Lung (tissue), 12 donors: ENCODE measurements around the gene VGF. TPM values are rescaled to one million over a fixed set of nuclear protein-coding genes. Genes with fewer than 3 reads are reported as not detected.
A peak's percentile ranks its signal among the peaks of the same experiment; 100 is the strongest.

Source experiments
- ATAC-seq: fragments of 200-7000 bp; cut with Tn5 transposase; one replicate; pipeline ENCODE4 v1.9.1; 2020; ENCODE audit warnings: moderate number of reproducible peaks; ENCODE audit not compliant: insufficient read depth, low FRiP score
- DNase-seq, 3 donors: peaks; one replicate each; pipeline ENCODE4 v3.0.0-alpha.2; 2013 to 2017
- H3K27ac ChIP-seq, 2 donors: one replicate each; pipeline ENCODE4 v1.5.1; 2013; ENCODE audit warnings: mild to moderate bottlenecking in 2 of 2, moderate library complexity in 2 of 2, control low read depth in 1 of 2, inconsistent platforms in 1 of 2, low read depth in 1 of 2, low read length in 1 of 2
- H3K27me3 ChIP-seq, 3 donors: one replicate each; pipeline ENCODE4 v1.5.1; 2013; ENCODE audit warnings: low read length in 2 of 3; ENCODE audit not compliant: control insufficient read depth in 3 of 3, insufficient read depth in 3 of 3
- H3K36me3 ChIP-seq, 4 donors: one replicate each; pipeline ENCODE4 v1.5.1; 2013; ENCODE audit warnings: low read length in 4 of 4, mild to moderate bottlenecking in 1 of 4, moderate library complexity in 1 of 4; ENCODE audit not compliant: control insufficient read depth in 4 of 4, insufficient read depth in 4 of 4
- H3K4me1 ChIP-seq, 5 donors: one replicate each; pipeline ENCODE4 v1.5.1; 2013; ENCODE audit warnings: low read length in 5 of 5, mild to moderate bottlenecking in 2 of 5, moderate library complexity in 1 of 5; ENCODE audit not compliant: control insufficient read depth in 5 of 5, insufficient read depth in 5 of 5
- H3K4me3 ChIP-seq: one replicate; pipeline ENCODE4 v1.5.1; 2013; ENCODE audit warnings: mild to moderate bottlenecking, control low read depth, moderate library complexity
- H3K9ac ChIP-seq, 2 donors: one replicate each; pipeline ENCODE4 v1.5.1; 2013; ENCODE audit warnings: low read length in 2 of 2, control low read depth in 1 of 2; ENCODE audit not compliant: insufficient read depth in 1 of 2
- H3K9me3 ChIP-seq, 4 donors: one replicate each; pipeline ENCODE4 v1.5.1; 2013; ENCODE audit warnings: low read length in 3 of 4, mild to moderate bottlenecking in 1 of 4, moderate library complexity in 1 of 4; ENCODE audit not compliant: control insufficient read depth in 4 of 4, insufficient read depth in 3 of 4
- CTCF ChIP-seq: IDR thresholded peaks from 2 replicates; pipeline ENCODE4 v1.5.1; 2012; ENCODE audit warnings: mild to moderate bottlenecking; ENCODE audit errors: control extremely low read depth, extremely low read depth
- WGBS, 2 donors: extraction: QIAGEN DNeasy Blood & Tissue Kit; methylation state at CpG; one replicate each; pipeline ENCODE4 v1.1.7; 2013; 5-methylcytosine and 5-hydroxymethylcytosine counted together
- polyA plus RNA-seq, 2 donors: library from polyadenylated mRNA; stranded (reverse); fragments of 200-250 nt; gene quantifications; one replicate each; pipeline ENCODE4 v1.2.1, GENCODE V29; 2013
- total RNA-seq, 2 donors: library from RNA; depleted of rRNA in 1 of 2; stranded (reverse); fragments of >200 nt in 1 of 2; gene quantifications; one replicate each; pipeline ENCODE4 v1.2.1, GENCODE V29; 2014 to 2021
- donor health status: control.
- donor health status: control.
- donor health status: Bipolar disorder and iron deficiency.
- donor health status: healthy.
- donor health status: DM: yes; HTN: yes; CAD: no.

The VGF gene
- total and polyA plus RNA-seq, 4 donors = 0.08 to 1.4 (median 0.42) TPM

DNA sequence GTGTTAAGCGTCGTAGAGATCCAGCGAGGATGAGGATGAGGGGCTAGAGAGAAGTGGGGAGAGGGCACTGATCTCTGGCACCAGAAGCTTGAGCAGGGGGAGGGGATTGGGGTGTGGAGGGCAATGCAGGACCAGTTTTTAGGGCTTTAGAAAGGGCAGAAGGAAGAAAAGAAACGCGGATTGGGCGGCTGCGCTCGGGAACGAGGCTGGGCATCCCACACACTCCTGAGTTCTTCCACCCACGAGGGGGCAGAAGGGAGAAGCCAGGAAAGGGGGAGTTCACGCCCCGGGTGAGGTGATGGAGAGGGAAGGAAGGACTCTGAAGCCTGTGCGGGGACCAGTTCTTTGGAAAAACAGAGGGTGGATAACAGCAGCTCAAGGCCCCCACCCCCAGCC lies 6.1 kb upstream of the VGF start:
- H3K36me3 ChIP-seq = no peaks in the 10 kb centered on the region
- H3K27ac ChIP-seq = no peak overlapping the region
- DNase-seq (no peak), ATAC-seq (no peak)
- peaks cover 0 to 18% (median 4%) of the 10 kb centered on the region in 5 donors for H3K4me1 ChIP-seq
- peaks cover 24 to 92% (median 87%) of the 10 kb centered on the region in 3 donors for H3K27me3 ChIP-seq
- H3K9ac ChIP-seq = no peak overlapping the region
- H3K4me3 ChIP-seq = no peak overlapping the region
- no peak for TF ChIP-seq CTCF
- WGBS, 2 donors = 1 to 2% methylated on average over 13 of the region's 13 CpGs
- peaks cover 0 to 17% (median 0%) of the 10 kb centered on the region in 4 donors for H3K9me3 ChIP-seq

DNA sequence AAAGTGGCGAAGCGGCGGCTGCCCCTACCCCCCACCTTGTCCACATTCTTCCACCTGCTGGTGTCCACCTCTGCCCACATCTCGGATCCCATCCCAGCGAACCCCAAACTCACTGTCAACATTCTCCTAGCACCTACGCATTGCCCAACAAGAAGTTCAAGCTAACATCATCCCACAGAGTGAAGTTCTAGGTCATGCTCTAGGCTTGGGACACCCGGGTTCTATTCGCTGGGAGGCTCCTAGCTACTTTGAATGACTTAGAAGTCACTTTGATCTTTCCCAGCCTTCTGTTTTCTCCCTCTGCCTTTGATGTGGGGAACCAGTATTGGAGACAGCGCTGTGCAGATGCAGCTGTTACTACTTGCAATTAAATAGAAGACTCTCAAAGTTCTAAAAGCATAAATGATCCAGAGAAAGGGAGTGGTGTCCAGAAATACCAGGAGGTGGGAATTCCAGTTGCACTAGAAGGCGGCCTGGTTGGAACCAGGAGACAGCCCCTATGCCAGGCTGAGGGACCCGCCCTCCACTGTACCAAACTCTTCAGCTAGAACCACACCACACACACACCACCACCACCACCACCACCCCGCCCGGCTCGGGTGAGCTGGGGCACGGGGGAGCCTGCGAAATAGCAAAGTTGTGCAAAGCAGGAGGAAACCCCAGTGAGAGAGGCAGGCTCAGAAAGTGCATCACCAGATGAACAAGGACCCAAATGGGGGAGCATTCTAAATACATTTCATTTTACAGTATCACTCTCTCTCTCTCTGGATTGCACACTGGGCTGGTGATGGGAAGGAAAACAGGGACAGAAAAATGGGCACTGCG lies 5.5 kb upstream of the VGF start:
- peaks cover 0 to 17% (median 0%) of the 10 kb centered on the region in 4 donors for H3K9me3 ChIP-seq
- no peak overlapping the region for H3K4me3 ChIP-seq
- no peaks in the 10 kb centered on the region for H3K36me3 ChIP-seq
- WGBS, 2 donors = 5 to 6% methylated on average over 17 of the region's 17 CpGs
- DNase-seq = no peak
- peaks cover 19 to 91% (median 85%) of the 10 kb centered on the region in 3 donors for H3K27me3 ChIP-seq
- TF ChIP-seq CTCF = no peak
- peaks cover 0 to 19% (median 4%) of the 10 kb centered on the region in 5 donors for H3K4me1 ChIP-seq
- H3K27ac ChIP-seq = no peak overlapping the region
- no peak for ATAC-seq
- no peak overlapping the region for H3K9ac ChIP-seq

DNA sequence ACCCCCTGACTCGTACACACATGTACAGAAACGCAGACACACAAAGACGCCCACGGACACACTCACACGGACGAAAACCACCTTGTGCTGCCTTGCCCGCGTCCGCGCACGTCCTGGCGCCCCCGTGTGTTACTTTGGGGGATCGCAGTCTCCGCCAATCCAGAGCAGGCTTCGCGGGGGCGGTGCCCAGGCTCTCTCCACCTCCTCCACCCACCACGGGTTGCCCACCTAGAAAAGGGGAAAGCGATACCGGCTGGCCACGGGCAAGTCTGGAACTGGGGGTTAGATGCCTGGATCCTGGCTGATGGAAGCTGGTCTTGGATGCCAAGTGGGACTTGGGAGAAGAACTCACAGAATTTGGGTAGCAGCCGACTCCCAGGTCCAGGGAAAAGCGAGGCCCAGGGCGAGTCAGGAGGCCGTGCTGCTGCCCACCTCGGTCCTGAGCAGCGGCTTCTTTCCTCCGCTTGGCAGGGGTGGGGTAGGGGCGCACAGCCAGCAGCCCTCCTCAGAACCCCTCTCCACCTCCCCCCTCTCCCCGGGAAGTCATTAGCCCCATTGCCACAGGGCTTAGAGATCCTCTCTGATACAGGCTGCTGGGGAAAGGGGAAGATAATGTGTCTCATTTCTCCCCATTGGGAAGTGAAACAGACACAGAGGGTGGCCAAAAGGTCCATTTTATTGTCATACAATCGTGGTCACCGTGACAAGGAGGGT lies 4.6 kb upstream of the VGF start:
- 2 to 3% methylated on average over 29 to 33 of the region's 33 CpGs for WGBS, 2 donors
- Histone ChIP-seq H3K4me3 (no peak overlapping the region), H3K27me3 (peaks cover 16 to 90% (median 82%) of the 10 kb centered on the region in 3 donors), H3K9me3 (peaks cover 0 to 18% (median 0%) of the 10 kb centered on the region in 4 donors), H3K4me1 (peaks cover 0 to 26% (median 4%) of the 10 kb centered on the region in 5 donors), H3K9ac (no peak overlapping the region), H3K36me3 (no peaks in the 10 kb centered on the region), H3K27ac (no peak overlapping the region)
- DNase-seq (peak in 2 of 3 donors; percentile 49 to 72), ATAC-seq (no peak)
- TF ChIP-seq CTCF = peak; percentile 52
